Right atrium auricular region (tissue), 2 donors: ENCODE data around the gene NBEAL2. TPM values are rescaled to one million over a fixed set of nuclear protein-coding genes. Genes with fewer than 3 reads are reported as not detected.

Source experiments
- DNase-seq: peaks from one replicate; pipeline ENCODE4 v3.0.0-alpha.2; 2019; ENCODE audit warnings: low spot score
- H3K27ac ChIP-seq, 2 donors: fragments of 200-600 bp; sonication (generic); 1 replicate in 1 of 2; 2 replicates in 1 of 2; pipeline ENCODE4 v1.5.1; 2016 to 2019
- H3K27me3 ChIP-seq, 2 donors: fragments of 200-600 bp; sonication (generic); one replicate each; pipeline versions ENCODE4 v1.5.1 to v1.6.0; 2017 to 2019
- H3K36me3 ChIP-seq: fragments of 200-600 bp; sonication (generic); one replicate; pipeline ENCODE4 v1.5.1; 2016
- H3K4me1 ChIP-seq, 2 donors: fragments of 200-600 bp; sonication (generic); one replicate each; pipeline versions ENCODE4 v1.5.1 to v1.6.0; 2017 to 2019
- H3K4me3 ChIP-seq, 2 donors: fragments of 200-600 bp; sonication (generic); 1 replicate in 1 of 2; 2 replicates in 1 of 2; pipeline ENCODE4 v1.5.1; 2017 to 2019; ENCODE audit warnings: mild to moderate bottlenecking in 1 of 2, moderate library complexity in 1 of 2
- H3K9me3 ChIP-seq, 2 donors: fragments of 200-600 bp; sonication (generic); one replicate each; pipeline ENCODE4 v1.5.1; 2019
- CTCF ChIP-seq, 2 donors: fragments of 200-600 bp; sonication (generic); IDR thresholded peaks; one replicate each; pipeline ENCODE4 v1.5.1; 2019; ENCODE audit warnings: antibody characterized with exemption in 2 of 2
- total RNA-seq, 2 donors: library from RNA; depleted of rRNA; stranded (reverse); fragments of >200 nt; gene quantifications; one replicate each; pipeline ENCODE4 v1.1.0, GENCODE V29; 2016

NBEAL2 gene
- total RNA-seq, 2 donors from 2014 or later: 7.5 to 15.3 TPM

DNA sequence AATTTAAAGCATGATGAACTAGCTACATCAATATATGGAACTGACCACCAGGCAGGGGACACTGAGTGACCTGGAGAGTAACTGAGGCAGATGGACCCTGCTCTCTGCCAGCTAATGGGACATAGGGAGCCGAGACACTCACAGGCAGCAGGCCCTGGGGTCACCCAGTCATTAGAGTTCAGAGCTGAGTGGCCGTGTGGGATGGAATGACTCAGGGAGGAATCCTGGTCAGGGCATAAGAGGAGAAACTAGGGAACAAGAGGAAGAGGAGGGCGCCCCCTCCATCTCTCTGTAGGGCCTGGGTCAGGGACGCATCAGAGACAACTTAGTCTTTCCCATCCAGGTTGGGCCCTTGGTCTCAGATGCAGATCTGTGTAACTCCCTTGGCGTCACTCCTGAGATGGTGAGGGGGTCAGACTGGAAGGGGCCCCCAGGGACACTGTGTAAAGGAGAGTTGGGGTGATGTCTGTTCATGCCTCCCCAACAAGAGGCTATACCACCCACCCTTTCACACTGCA lies 42.7 kb upstream of the NBEAL2 start:
- Histone ChIP-seq H3K27me3 (no peaks in the 10 kb centered on the region), H3K27ac (peak overlapping the region; percentile 85 to 91), H3K4me3 (no peak overlapping the region), H3K9me3 (no peaks in the 10 kb centered on the region), H3K36me3 (peaks cover 25% of the 10 kb centered on the region), H3K4me1 (peaks cover 0 to 93% of the 10 kb centered on the region in 2 donors)
- TF ChIP-seq CTCF (IDR thresholded peaks at IDR 0.05): no peak
- no peak for DNase-seq

DNA sequence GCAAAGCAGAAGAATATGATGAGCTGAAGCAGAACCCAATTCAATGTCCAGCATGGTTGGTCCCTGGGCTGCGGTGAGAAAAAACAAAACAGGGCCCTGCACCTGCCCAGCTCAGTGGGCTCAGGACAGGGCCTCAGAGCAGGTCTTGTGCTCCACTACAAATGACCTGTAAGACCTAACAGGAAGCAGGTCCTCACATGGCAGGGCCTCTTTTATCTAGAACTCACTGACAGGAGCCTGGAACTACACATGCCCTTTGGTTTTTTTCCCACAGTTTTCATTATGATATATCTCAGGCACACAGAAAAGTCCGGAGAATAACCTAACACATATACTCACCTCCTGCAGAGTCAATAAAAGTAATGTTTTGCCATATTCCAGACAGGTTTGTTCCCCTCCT lies 41.3 kb upstream of the NBEAL2 start:
- Histone ChIP-seq H3K27ac (peak overlapping the region; percentile 85 to 91), H3K36me3 (peaks cover 25% of the 10 kb centered on the region), H3K9me3 (no peaks in the 10 kb centered on the region), H3K27me3 (no peaks in the 10 kb centered on the region), H3K4me1 (peaks cover 0 to 92% of the 10 kb centered on the region in 2 donors), H3K4me3 (no peak overlapping the region)
- TF ChIP-seq CTCF (IDR thresholded peaks at IDR 0.05): no peak
- no peak for DNase-seq

GRCh38 chr3:46939578-46940445 lies 39.7 kb upstream of the NBEAL2 start:
- Histone ChIP-seq H3K4me3 (no peak overlapping the region), H3K9me3 (no peaks in the 10 kb centered on the region), H3K27me3 (no peaks in the 10 kb centered on the region), H3K27ac (peak overlapping the region; percentile 85 to 91), H3K4me1 (peaks cover 0 to 92% of the 10 kb centered on the region in 2 donors), H3K36me3 (peaks cover 25% of the 10 kb centered on the region)
- no peak for DNase-seq
- TF ChIP-seq CTCF (IDR thresholded peaks at IDR 0.05): no peak

- H3K36me3 ChIP-seq: peaks cover 25% of the 10 kb centered on the region
- peaks cover 0 to 91% of the 10 kb centered on the region in 2 donors for H3K4me1 ChIP-seq
- DNase-seq: no peak
- H3K27me3 ChIP-seq: no peaks in the 10 kb centered on the region
- peak overlapping the region; percentile 82 to 86 for H3K27ac ChIP-seq
- no peak for TF ChIP-seq CTCF (IDR thresholded peaks at IDR 0.05)
- no peak overlapping the region for H3K4me3 ChIP-seq
- no peaks in the 10 kb centered on the region for H3K9me3 ChIP-seq
Measured at GRCh38 chr3:46942076-46942475, 37.4 kb upstream of the NBEAL2 start.

DNA sequence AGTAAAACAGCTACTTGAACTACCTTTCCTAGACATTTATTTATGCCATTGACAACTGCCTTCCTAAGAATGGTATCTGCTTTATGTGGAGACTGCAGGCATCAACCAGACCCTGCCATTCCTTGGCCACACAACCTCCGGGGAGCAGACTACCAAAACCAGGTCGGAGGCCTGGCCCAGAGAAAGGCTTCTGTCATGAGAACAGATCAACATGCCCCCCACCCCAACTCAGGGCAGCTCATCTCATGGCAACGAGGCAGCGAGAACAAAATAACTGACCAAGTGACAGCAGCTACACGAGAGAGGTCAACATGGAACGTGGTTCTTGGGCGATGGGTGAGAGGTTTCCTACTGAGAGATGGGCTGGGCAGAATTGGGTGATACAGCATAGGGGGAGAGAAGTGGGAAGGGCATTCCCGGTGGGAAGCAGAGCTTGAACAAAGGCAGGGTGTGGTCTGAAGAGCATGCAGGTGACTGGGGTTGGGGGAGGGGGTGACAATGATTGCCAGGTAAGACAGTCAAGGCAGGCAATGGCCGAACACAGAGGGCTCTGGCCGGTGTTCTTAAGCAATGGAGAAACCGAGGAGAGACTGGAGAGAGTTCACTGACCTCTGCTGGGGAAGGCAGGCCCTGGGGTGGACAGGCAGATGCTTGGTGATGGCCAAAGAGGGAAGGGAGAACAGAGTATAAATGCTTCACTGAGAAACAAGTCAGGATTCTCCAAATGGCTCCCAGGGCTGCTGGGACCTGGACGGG lies 36.8 kb upstream of the NBEAL2 start:
- no peak overlapping the region for H3K4me3 ChIP-seq
- no peaks in the 10 kb centered on the region for H3K9me3 ChIP-seq
- TF ChIP-seq CTCF (IDR thresholded peaks at IDR 0.05): no peak
- peaks cover 25% of the 10 kb centered on the region for H3K36me3 ChIP-seq
- H3K27me3 ChIP-seq: no peaks in the 10 kb centered on the region
- H3K27ac ChIP-seq: peak overlapping the region; percentile 82 to 86
- peaks cover 0 to 91% of the 10 kb centered on the region in 2 donors for H3K4me1 ChIP-seq
- DNase-seq: no peak
